ENCODE data around the gene COL15A1. TPM values are rescaled to one million over a fixed set of nuclear protein-coding genes. Genes with fewer than 3 reads are reported as not detected.

The COL15A1 gene
- total and polyA plus RNA-seq, 2 of the 13 experiments (the other 11 are each of a cell fraction or from before 2014, with no cell fraction given) = not detected

DNA sequence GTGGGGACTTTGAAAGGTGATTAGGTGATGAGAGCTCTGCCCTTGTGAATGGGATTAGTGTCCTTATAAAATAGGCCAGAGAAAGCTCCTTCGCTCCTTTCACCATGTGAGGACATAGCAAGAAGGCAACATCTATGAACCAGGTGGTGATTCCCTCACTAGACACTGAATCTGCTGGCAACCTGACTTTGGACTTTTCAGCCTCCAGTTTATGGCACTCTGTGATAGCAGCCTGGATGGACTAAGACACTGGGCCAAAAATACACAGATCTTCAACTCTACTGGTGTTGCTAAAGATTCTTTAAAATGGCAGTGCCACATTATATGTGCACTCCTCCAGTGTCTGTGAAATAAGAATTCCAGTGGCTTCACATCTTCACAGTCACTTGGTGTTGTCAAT lies 41.2 kb upstream of the COL15A1 start:
- CTCF ChIA-PET (ENCODE audit: low intra/inter-chr PET ratio, low total read pairs) = no interaction called here
- Histone ChIP-seq H3K36me3 (replicated peaks in 1 of 2; ENCODE audit: control insufficient read depth in 1 of 2, insufficient read depth in 2 of 2, low read length in 2 of 2) (no peaks in the 10 kb centered on the region), H3K4me2 (ENCODE audit: low read depth, low read length) (no peak overlapping the region), H2AFZ (ENCODE audit: low read length) (no peak overlapping the region), H3K27ac (ENCODE audit: extremely low read length, insufficient read depth, low read length) (no peak overlapping the region), H3K9ac (ENCODE audit: insufficient read depth, low read depth, low read length) (no peak overlapping the region), H4K20me1 (ENCODE audit: insufficient read depth, low read length) (no peaks in the 10 kb centered on the region), H3K79me2 (ENCODE audit: insufficient read depth, low read length) (no peaks in the 10 kb centered on the region), H3K27me3 (ENCODE audit: control insufficient read depth in 1 of 2, insufficient read depth in 2 of 2, low read length in 2 of 2) (peaks cover 0 to 4% of the 10 kb centered on the region in 2 experiments; a peak in 1 of 5 replicates), H3K9me3 (ENCODE audit: low read length) (no peaks in the 10 kb centered on the region), H3K4me1 (ENCODE audit: insufficient read depth, low read length) (no peaks in the 10 kb centered on the region), H3K4me3 (replicated peaks in 1 of 3; ENCODE audit: insufficient read depth in 1 of 3, low read depth in 2 of 3, low read length in 3 of 3) (no peak overlapping the region)
- intact Hi-C loops (cut with micrococcal nuclease; ENCODE audit: unreplicated experiment) = no loop called here
- TF ChIP-seq MXI1 (IDR thresholded peaks at IDR 0.05; ENCODE audit: borderline replicate concordance, low read depth, low read length) = no peak
- TF ChIP-seq, protein P1, sequence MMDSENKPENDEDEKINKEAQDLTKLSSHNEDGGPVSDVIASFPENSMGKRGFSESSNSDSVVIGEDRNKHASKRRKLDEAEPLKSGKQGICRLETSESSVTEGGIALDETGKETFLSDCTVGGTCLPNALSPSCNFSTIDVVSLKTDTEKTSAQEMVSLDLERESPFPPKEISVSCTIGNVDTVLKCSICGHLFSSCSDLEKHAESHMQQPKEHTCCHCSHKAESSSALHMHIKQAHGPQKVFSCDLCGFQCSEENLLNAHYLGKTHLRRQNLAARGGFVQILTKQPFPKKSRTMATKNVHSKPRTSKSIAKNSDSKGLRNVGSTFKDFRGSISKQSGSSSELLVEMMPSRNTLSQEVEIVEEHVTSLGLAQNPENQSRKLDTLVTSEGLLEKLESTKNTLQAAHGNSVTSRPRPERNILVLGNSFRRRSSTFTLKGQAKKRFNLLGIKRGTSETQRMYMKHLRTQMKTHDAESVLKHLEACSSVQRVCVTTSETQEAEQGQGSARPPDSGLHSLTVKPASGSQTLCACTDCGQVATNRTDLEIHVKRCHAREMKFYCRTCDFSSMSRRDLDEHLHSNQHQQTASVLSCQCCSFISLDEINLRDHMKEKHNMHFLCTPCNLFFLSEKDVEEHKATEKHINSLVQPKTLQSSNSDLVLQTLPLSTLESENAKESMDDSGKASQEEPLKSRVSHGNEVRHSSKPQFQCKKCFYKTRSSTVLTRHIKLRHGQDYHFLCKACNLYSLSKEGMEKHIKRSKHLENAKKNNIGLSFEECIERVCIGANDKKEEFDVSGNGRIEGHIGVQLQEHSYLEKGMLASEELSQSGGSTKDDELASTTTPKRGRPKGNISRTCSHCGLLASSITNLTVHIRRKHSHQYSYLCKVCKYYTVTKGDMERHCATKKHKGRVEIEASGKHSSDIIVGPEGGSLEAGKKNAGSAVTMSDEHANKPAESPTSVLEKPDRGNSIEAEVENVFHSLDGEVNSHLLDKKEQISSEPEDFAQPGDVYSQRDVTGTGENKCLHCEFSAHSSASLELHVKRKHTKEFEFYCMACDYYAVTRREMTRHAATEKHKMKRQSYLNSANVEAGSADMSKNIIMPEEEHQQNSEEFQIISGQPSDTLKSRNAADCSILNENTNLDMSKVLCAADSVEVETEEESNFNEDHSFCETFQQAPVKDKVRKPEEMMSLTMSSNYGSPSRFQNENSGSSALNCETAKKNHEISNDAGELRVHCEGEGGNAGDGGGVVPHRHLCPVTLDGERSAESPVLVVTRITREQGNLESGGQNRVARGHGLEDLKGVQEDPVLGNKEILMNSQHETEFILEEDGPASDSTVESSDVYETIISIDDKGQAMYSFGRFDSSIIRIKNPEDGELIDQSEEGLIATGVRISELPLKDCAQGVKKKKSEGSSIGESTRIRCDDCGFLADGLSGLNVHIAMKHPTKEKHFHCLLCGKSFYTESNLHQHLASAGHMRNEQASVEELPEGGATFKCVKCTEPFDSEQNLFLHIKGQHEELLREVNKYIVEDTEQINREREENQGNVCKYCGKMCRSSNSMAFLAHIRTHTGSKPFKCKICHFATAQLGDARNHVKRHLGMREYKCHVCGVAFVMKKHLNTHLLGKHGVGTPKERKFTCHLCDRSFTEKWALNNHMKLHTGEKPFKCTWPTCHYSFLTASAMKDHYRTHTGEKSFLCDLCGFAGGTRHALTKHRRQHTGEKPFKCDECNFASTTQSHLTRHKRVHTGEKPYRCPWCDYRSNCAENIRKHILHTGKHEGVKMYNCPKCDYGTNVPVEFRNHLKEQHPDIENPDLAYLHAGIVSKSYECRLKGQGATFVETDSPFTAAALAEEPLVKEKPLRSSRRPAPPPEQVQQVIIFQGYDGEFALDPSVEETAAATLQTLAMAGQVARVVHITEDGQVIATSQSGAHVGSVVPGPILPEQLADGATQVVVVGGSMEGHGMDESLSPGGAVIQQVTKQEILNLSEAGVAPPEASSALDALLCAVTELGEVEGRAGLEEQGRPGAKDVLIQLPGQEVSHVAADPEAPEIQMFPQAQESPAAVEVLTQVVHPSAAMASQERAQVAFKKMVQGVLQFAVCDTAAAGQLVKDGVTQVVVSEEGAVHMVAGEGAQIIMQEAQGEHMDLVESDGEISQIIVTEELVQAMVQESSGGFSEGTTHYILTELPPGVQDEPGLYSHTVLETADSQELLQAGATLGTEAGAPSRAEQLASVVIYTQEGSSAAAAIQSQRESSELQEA (CRISPR knock-in tag; IDR thresholded peaks at IDR 0.05; ENCODE audit: not compliant biosample characterization) = no peak
- TF ChIP-seq, protein P2, sequence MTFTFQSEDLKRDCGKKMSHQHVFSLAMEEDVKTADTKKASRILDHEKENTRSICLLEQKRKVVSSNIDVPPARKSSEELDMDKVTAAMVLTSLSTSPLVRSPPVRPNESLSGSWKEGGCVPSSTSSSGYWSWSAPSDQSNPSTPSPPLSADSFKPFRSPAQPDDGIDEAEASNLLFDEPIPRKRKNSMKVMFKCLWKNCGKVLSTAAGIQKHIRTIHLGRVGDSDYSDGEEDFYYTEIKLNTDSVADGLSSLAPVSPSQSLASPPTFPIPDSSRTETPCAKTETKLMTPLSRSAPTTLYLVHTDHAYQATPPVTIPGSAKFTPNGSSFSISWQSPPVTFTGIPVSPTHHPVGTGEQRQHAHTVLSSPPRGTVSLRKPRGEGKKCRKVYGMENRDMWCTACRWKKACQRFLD (CRISPR knock-in tag; IDR thresholded peaks at IDR 0.05; ENCODE audit: borderline replicate concordance) = no peak
- no peak for TF ChIP-seq ZNF605 (CRISPR knock-in tag; IDR thresholded peaks at IDR 0.05)
- TF ChIP-seq BRD4 (CRISPR knock-in tag; IDR thresholded peaks at IDR 0.05) = no peak
- no peak for TF ChIP-seq XRCC5 (optimal IDR thresholded peaks at IDR 0.05; ENCODE audit: low read length)
- TF ChIP-seq, protein P3, sequence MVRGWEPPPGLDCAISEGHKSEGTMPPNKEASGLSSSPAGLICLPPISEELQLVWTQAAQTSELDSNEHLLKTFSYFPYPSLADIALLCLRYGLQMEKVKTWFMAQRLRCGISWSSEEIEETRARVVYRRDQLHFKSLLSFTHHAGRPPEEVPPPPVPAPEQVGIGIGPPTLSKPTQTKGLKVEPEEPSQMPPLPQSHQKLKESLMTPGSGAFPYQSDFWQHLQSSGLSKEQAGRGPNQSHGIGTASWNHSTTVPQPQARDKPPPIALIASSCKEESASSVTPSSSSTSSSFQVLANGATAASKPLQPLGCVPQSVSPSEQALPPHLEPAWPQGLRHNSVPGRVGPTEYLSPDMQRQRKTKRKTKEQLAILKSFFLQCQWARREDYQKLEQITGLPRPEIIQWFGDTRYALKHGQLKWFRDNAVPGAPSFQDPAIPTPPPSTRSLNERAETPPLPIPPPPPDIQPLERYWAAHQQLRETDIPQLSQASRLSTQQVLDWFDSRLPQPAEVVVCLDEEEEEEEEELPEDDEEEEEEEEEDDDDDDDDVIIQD (CRISPR knock-in tag; IDR thresholded peaks at IDR 0.05; ENCODE audit: low read depth) = no peak
- TF ChIP-seq JDP2 (CRISPR knock-in tag; IDR thresholded peaks at IDR 0.05; ENCODE audit: borderline replicate concordance) = no peak
- no peak for TF ChIP-seq YEATS2 (CRISPR knock-in tag; IDR thresholded peaks at IDR 0.05; ENCODE audit: borderline replicate concordance)
- no peak for ATAC-seq
- BruUV-seq (replicated peaks) = no TSS peak
- DNase-seq (ENCODE audit: low spot score) = no peak
- WGBS (ENCODE audit: low lambda C conversion rate) = 0% methylated on average over 1 of the region's 1 CpG
- in situ Hi-C loops (cut with HindIII; ENCODE audit: extremely low pct_ligation_motif_present, low pct_unique_long_range_greater_than_20kb) = no loop called here
- FAIRE-seq = no peak
- POLR2A ChIA-PET = no interaction called here
